ENCODE results near the gene SIK3. TPM values are rescaled to one million over a fixed set of nuclear protein-coding genes. Genes with fewer than 3 reads are reported as not detected.

The SIK3 gene
- total and polyA plus RNA-seq, 2 donors (not counting 3 experiments of a cell fraction or from before 2014, with no cell fraction given): 10.3 to 21.3 TPM

DNA sequence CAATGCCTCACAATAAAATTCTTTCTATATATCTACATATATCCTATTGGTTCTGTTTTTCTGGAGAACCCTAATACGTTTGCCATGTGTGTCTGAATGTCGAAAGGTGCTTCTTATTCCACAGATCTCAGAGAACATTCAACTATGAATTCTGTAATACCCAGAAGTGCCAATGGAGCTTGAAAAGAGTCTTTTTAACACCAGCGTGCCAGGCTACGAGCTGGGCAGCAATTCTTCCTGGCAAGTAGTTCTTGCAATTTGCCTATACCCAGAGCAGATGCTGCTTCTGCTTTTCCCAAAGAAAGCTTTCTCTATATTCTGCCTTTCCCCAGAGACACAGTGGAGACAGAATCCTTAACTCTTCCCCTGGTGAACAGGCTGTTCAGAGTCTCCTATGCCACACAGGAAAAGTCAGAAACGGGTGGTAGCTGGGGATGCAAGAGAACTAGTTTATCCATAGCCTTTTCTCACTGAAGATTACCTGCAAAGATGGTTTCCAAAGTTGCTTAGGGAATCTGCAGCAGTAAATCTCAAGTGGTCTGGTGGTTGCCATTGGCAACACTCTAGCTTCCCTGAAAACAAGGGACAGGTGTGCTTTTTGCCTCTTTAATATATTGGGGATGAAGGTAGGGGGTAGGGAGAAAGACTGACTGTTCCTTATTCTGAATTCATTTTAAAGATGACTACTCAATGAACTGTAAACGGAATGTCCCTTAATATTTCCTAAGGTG lies 29.1 kb upstream of the SIK3 start:
- no peaks in the 10 kb centered on the region for H3K79me2 ChIP-seq (ENCODE audit: control insufficient read depth, insufficient read depth, low read length)
- CTCF ChIA-PET: interaction anchor here (0.6 to 1.5 kb wide), 3 partner anchors 11 to 336 kb away, joined by 3 to 4 read pairs (median 4); partner anchors contain the start of gene APOA5
- POLR2A ChIA-PET: no interaction called here
- H3K27ac ChIP-seq (ENCODE audit: insufficient read depth, low read depth, low read length): no peak overlapping the region
- TF ChIP-seq GATA2 (IDR thresholded peaks at IDR 0.05; ENCODE audit: insufficient read depth, insufficient read length, low read depth, low read length) (no peak), POLR2A (IDR thresholded peaks at IDR 0.05; ENCODE audit: low read depth, low read length) (no peak), EZH2 (IDR thresholded peaks at IDR 0.05; ENCODE audit: borderline replicate concordance, low read depth, low read length, severe bottlenecking) (no peak), FOS (IDR thresholded peaks at IDR 0.05; ENCODE audit: borderline replicate concordance, insufficient read depth, low read length) (no peak), POLR2AphosphoS5 (IDR thresholded peaks at IDR 0.05; ENCODE audit: insufficient read depth, low read depth, low read length) (no peak), JUN (IDR thresholded peaks at IDR 0.05; ENCODE audit: borderline replicate concordance, insufficient read depth, insufficient read length, low read depth) (no peak), MYC (IDR thresholded peaks at IDR 0.05; ENCODE audit: low read depth, low read length) (no peak)
- TF ChIP-seq, protein P1, sequence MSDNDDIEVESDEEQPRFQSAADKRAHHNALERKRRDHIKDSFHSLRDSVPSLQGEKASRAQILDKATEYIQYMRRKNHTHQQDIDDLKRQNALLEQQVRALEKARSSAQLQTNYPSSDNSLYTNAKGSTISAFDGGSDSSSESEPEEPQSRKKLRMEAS (IDR thresholded peaks at IDR 0.05; ENCODE audit: insufficient read depth, insufficient read length): no peak
- TF ChIP-seq, protein P2, sequence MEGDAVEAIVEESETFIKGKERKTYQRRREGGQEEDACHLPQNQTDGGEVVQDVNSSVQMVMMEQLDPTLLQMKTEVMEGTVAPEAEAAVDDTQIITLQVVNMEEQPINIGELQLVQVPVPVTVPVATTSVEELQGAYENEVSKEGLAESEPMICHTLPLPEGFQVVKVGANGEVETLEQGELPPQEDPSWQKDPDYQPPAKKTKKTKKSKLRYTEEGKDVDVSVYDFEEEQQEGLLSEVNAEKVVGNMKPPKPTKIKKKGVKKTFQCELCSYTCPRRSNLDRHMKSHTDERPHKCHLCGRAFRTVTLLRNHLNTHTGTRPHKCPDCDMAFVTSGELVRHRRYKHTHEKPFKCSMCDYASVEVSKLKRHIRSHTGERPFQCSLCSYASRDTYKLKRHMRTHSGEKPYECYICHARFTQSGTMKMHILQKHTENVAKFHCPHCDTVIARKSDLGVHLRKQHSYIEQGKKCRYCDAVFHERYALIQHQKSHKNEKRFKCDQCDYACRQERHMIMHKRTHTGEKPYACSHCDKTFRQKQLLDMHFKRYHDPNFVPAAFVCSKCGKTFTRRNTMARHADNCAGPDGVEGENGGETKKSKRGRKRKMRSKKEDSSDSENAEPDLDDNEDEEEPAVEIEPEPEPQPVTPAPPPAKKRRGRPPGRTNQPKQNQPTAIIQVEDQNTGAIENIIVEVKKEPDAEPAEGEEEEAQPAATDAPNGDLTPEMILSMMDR (IDR thresholded peaks at IDR 0.05; ENCODE audit: extremely low read depth in 1 of 2, insufficient read depth in 1 of 2, low read depth in 1 of 2, low read length in 2 of 2): no peak
- no peaks in the 10 kb centered on the region for H4K20me1 ChIP-seq (replicated peaks; ENCODE audit: control insufficient read depth, extremely low read depth, insufficient read depth, low read length)
- H3K9me3 ChIP-seq (replicated peaks; ENCODE audit: control insufficient read depth, insufficient read depth, low read length): no peaks in the 10 kb centered on the region
- H3K4me2 ChIP-seq (ENCODE audit: insufficient read depth, low read length): no peak overlapping the region
- intact Hi-C loops (cut with micrococcal nuclease): no loop called here
- DNase-seq (ENCODE audit: low read depth, low spot score) (no peak), FAIRE-seq (no peak)
- no peaks in the 10 kb centered on the region for H3K4me1 ChIP-seq (ENCODE audit: control insufficient read depth, extremely low read depth, insufficient read depth, low read length)
- H2AFZ ChIP-seq (ENCODE audit: low read depth, low read length): no peak overlapping the region
- no peak overlapping the region for H3K4me3 ChIP-seq (replicated peaks in 1 of 3; ENCODE audit: insufficient read depth in 1 of 3, low read depth in 1 of 3, low read length in 3 of 3)
- no peak overlapping the region for H3K9ac ChIP-seq (replicated peaks; ENCODE audit: extremely low read depth, insufficient read depth, low read length)
- dilution Hi-C loops (cut with MboI; ENCODE audit: extremely low pct_ligation_motif_present, low sequenced_read_pairs): no loop called here
- H3K36me3 ChIP-seq (ENCODE audit: control insufficient read depth in 2 of 2, extremely low read depth in 1 of 2, insufficient read depth in 2 of 2, low read length in 2 of 2): no peaks in the 10 kb centered on the region
- no TSS peak for BruUV-seq (replicated peaks)
- peaks cover 8 to 9% of the 10 kb centered on the region in 2 experiments for H3K27me3 ChIP-seq (ENCODE audit: control insufficient read depth in 2 of 2, insufficient read depth in 2 of 2, low read length in 2 of 2)
- H3K9me1 ChIP-seq (replicated peaks; ENCODE audit: control insufficient read depth, extremely low read depth, insufficient read depth, low read length): no peaks in the 10 kb centered on the region

Measured in endothelial cell of umbilical vein (primary cell).